Kidney (tissue), 14 donors: Measurements from ENCODE around the gene PLEKHD1. TPM values are rescaled to one million over a fixed set of nuclear protein-coding genes. Genes with fewer than 3 reads are reported as not detected.

ENCODE experiments used
- DNase-seq, 5 donors: peaks; one replicate each; pipeline ENCODE4 v3.0.0-alpha.2; 2013 to 2020
- FAIRE-seq: peaks from 2 replicates; lab custom pipeline; 2012; peaks lifted over from hg19 to GRCh38; lab: Jason Lieb, UNC
- H3K27ac ChIP-seq, 2 donors: one replicate each; pipeline ENCODE4 v1.7.0; 2013; ENCODE audit warnings: low read depth in 2 of 2, low read length in 2 of 2, inconsistent platforms in 1 of 2
- H3K27me3 ChIP-seq: one replicate; pipeline ENCODE4 v1.7.1; 2013; ENCODE audit warnings: low read length, inconsistent platforms; ENCODE audit not compliant: control insufficient read depth, insufficient read depth
- H3K36me3 ChIP-seq, 3 donors: one replicate each; pipeline versions ENCODE4 v1.7.0 to v1.7.1; 2013; ENCODE audit warnings: low read length in 3 of 3, control low read depth in 1 of 3, inconsistent platforms in 1 of 3; ENCODE audit not compliant: insufficient read depth in 3 of 3, control insufficient read depth in 2 of 3
- H3K4me1 ChIP-seq, 3 donors: one replicate each; pipeline versions ENCODE4 v1.7.0 to v1.7.1; 2013; ENCODE audit warnings: low read length in 3 of 3, inconsistent platforms in 1 of 3, low read depth in 1 of 3; ENCODE audit not compliant: control insufficient read depth in 2 of 3, insufficient read depth in 2 of 3
- H3K4me3 ChIP-seq, 3 donors: one replicate each; pipeline versions ENCODE4 v1.7.0 to v1.8.1; 2013; ENCODE audit warnings: low read length in 3 of 3, control low read depth in 1 of 3, inconsistent platforms in 1 of 3
- H3K9ac ChIP-seq, 3 donors: one replicate each; pipeline versions ENCODE4 v1.7.0 to v1.7.1; 2013; ENCODE audit warnings: low read length in 3 of 3, control low read depth in 1 of 3, inconsistent platforms in 1 of 3
- H3K9me3 ChIP-seq, 3 donors: one replicate each; pipeline versions ENCODE4 v1.7.0 to v1.7.1; 2013; ENCODE audit warnings: low read length in 3 of 3, control low read depth in 1 of 3, inconsistent platforms in 1 of 3; ENCODE audit not compliant: control insufficient read depth in 2 of 3, insufficient read depth in 1 of 3
- intact Hi-C: fragments of 100-400 bp; cut with DNase I; formaldehyde crosslinking; loops from one replicate; pipeline ENCODE4 v1.11.1; 2022
- polyA plus RNA-seq: library from polyadenylated mRNA; stranded (reverse); fragments of 350-450 nt; fragmentation: Illumina TruSeq; extraction: RNeasy Lipid Tissue Mini Kit (QIAGEN cat#74804); gene quantifications from one replicate; pipeline ENCODE4 v1.2.3, GENCODE V29; 2014; ENCODE audit warnings: low read depth, low replicate concordance; ENCODE audit not compliant: insufficient read depth
- total RNA-seq: library from RNA; stranded (reverse); fragmentation: NEBNext Ultra II Directional; extraction: Animal tissue kit (Norgen Biotek cat#: 25700); gene quantifications from one replicate; pipeline ENCODE4 v1.2.1, GENCODE V29; 2021
- TF ChIP-seq, protein P1 (sequence below): IDR thresholded peaks from 3 replicates; pipeline ENCODE4 v1.5.1; 2012; ENCODE audit warnings: mild to moderate bottlenecking, moderate library complexity, borderline replicate concordance; ENCODE audit not compliant: insufficient read depth; ENCODE audit errors: extremely low read depth
- donor health status: control.
- donor health status: control.
- donor health status: control.
- donor health status: control.
- donor health status: control.
- donor health status: DM: yes; HTN: yes; CAD: no.
- donor health status: Normal renal cell carcinoma (clear cell type).

Gene PLEKHD1
- total and polyA plus RNA-seq, 2 donors from 2014 or later, result 0.25 to 3.4 TPM

DNA sequence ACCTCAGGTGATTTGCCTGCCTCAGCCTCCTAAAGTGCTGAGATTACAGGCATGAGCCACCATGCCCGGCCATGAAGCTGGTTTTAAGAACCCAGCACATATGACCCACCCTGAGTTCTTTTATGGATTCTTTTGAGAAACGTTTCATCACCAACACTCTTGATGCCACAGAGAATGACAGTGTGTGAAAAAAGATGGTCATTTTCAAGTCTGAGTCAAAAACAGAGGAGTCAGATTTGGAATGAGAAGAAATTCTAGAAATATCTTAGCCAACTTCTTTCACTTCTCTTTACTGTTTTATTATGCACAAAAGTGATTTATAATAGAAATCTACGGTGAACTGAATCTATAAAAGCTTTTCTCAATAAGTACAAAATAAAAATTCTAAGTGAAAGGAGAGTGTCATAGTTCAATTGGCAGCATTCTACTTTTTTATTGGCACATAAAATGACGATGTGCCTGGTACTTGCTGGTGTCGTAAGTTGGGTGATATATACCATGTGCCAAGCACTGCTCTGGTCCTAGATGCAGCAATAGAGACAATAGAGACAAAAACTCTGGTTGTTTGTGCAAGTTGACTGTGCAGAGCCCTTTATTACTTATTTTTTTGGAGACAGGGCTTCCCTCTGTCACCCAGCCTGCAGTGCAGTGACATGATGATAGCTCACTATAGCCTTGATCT is 56.3 kb downstream of the PLEKHD1 start:
- TF ChIP-seq, protein P1, sequence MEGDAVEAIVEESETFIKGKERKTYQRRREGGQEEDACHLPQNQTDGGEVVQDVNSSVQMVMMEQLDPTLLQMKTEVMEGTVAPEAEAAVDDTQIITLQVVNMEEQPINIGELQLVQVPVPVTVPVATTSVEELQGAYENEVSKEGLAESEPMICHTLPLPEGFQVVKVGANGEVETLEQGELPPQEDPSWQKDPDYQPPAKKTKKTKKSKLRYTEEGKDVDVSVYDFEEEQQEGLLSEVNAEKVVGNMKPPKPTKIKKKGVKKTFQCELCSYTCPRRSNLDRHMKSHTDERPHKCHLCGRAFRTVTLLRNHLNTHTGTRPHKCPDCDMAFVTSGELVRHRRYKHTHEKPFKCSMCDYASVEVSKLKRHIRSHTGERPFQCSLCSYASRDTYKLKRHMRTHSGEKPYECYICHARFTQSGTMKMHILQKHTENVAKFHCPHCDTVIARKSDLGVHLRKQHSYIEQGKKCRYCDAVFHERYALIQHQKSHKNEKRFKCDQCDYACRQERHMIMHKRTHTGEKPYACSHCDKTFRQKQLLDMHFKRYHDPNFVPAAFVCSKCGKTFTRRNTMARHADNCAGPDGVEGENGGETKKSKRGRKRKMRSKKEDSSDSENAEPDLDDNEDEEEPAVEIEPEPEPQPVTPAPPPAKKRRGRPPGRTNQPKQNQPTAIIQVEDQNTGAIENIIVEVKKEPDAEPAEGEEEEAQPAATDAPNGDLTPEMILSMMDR, result no peak
- no peak for DNase-seq
- intact Hi-C loops, result no loop called here
- Histone ChIP-seq H3K9me3 (no peaks in the 10 kb centered on the region), H3K4me3 (no peak overlapping the region), H3K27ac (no peak overlapping the region), H3K4me1 (no peaks in the 10 kb centered on the region), H3K9ac (no peak overlapping the region), H3K27me3 (no peaks in the 10 kb centered on the region), H3K36me3 (no peaks in the 10 kb centered on the region)
- no peak for FAIRE-seq

DNA sequence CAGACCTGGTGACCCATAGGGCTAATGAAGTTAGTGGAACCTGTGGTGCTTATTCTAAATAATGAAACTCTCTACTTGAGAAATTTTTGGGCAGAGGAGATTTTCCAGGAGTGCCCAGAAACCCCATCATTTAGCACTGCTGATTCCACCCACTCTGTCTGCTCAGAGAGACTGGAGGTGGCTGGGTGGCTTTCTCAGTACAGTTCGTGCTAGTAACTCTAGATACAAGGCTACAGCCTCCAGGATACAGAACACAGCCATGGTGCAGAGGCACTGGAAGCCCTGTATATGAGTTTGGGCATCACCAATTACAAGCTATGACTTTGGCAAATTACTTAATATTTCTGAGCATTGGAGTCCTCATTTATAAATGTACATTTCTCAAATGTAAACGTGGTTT is 57.8 kb downstream of the PLEKHD1 start:
- Histone ChIP-seq H3K36me3 (no peaks in the 10 kb centered on the region), H3K27me3 (no peaks in the 10 kb centered on the region), H3K9me3 (no peaks in the 10 kb centered on the region), H3K4me1 (no peaks in the 10 kb centered on the region), H3K4me3 (no peak overlapping the region), H3K9ac (no peak overlapping the region), H3K27ac (no peak overlapping the region)
- DNase-seq, result no peak
- intact Hi-C loops, result no loop called here
- TF ChIP-seq, protein P1, result no peak
- no peak for FAIRE-seq

DNA sequence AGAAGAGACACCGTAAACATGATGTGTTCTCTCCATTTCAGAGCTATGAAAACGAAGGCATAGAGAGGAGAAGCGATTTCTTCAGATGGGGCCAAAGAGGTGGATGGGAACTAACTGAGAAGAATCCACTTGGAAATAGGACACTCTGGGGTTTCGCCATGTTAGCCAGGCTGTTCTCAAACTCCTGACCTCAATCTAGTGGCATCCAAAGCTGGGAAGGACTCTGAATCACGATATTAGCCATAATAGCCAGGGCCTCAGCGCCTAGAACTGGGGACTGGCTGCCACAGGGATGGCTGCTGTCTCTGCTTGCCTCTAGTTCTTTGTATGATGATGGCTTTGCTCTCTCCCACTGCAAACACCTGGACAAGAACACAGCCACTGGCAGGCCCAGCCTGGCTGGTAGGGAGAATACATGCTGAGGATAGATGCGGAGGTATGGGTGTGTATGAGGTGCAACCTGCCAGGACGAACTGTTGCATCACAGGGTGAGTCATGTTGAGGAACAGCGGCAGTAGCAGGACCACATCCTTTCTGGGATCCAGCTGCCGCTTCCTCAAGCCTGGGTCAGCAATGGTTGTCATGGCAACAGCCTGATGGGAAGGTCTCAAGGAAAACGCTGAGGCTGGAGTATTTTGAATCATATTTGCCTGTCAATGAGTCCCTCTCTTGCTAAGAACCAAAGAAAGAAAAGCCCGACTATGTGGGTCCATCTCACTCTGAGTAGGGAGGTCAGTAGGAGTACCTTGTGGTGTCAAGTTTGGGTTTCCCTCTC is 59.0 kb downstream of the PLEKHD1 start:
- Histone ChIP-seq H3K9ac (no peak overlapping the region), H3K27ac (no peak overlapping the region), H3K9me3 (no peaks in the 10 kb centered on the region), H3K27me3 (no peaks in the 10 kb centered on the region), H3K36me3 (no peaks in the 10 kb centered on the region), H3K4me3 (no peak overlapping the region), H3K4me1 (no peaks in the 10 kb centered on the region)
- TF ChIP-seq, protein P1, result no peak
- intact Hi-C loops, result no loop called here
- FAIRE-seq, result no peak
- DNase-seq, result peak in 3 of 5 donors; percentile 12 to 66 (median 40)
